CD4-positive, alpha-beta T cell treated with Interleukin-1 beta for 1 hour (primary cell): ENCODE measurements around the gene ZIM2.

Experiments used
- DNase-seq, 2 donors: peaks; one replicate each; pipeline ENCODE4 v3.0.0-alpha.2; 2020 to 2022

Gene ZIM2

DNA sequence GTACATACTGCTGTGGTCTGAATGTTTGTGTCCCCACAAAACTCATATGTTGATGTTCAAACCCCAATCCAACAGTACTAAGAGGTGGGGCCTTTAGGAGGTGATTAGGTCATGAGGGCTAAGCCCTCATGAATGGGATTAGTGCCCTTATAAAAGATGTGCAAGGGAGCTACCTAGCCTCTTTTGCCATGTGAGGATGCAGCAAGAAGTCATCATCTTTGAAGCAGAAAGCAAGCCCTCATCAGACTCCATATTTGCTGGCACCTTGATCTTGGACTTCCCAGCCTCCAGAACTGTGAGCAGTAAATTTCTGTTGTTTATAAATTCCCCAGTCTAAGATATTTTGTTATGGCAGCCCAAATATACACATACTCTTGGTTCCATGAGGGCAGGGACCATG is 33.9 kb downstream of the ZIM2 start:
- no peak for DNase-seq

DNA sequence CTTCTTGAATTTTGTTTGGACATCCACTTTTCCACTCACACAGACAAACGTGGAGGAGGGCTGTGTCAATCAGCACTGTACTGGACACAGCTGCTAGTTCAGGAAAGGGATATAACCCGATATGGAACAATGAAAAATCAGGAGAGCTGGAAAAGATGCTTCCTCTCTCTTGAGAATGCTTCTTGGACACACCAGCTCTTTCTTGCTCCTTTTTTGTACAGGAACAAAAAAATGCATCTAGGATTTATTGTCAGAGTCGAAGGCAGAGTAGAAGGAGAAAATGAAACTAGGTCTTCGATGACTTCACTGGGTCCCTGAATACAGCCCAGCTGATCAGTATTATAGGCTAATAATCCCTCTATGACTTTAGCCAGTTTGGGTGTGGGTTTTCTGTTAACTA is 62.2 kb downstream of the ZIM2 start:
- no peak for DNase-seq

DNA sequence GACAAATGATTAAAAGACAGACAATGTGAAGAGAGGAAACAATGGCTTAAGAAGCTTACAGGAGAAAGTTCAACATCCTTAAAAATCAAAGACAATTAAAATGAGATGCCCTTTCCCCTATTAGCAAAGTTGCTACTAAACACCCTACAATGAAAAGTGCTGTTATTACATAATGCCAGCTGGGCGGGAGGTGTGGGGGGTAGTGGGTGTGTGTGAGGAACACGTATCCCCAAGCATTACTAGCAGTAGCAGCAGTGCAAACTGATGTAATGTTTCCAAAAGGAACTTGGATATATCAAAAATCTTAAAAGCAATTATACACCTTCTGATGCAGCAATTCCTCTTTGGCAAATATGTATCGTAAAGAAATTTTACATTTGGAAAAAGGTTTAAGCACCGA is 70.9 kb downstream of the ZIM2 start:
- no peak for DNase-seq

DNA sequence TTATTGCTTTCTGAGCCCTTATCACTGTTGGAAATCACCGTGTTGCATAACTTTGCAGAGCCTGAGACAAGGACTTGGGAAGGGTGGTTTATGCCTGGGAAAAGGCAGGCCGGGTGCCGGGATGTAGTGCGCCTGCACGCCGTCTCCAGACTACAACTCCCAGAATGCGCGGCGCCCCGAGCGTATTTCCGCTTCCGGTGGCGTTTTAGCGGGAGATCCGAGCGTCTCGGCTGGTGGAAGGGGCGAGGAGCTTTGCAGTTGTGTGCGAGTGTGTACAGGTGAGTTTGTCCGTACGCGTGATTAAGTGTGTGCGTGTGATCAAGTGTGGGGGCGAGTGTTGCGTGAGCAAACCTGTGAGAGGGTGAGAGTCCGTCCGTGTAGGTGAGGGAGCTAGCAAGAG is 75.4 kb downstream of the ZIM2 start:
- no peak for DNase-seq

DNA sequence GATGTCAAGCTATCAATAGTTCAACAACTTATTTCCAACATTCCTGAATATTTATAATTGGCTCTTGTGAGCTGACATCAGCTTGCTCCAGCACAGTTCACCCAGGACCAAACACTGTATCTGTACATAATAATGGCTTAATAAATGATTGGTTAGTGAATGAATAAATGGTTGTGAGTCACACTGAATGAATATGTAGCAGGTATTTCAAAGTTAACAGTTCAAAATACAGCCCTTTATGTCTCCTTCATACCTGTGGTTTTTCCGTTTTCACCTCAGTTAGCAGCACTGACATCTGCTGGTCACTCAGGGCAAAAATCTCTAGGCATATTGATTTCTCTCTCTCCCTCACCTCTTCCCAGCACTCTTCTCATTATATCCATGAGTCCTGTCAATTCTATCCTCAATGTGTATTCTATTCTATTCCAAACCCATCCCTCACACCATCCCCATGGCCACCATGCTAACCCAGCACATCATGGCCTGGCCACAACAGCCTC is 76.3 kb downstream of the ZIM2 start:
- DNase-seq: no peak

DNA sequence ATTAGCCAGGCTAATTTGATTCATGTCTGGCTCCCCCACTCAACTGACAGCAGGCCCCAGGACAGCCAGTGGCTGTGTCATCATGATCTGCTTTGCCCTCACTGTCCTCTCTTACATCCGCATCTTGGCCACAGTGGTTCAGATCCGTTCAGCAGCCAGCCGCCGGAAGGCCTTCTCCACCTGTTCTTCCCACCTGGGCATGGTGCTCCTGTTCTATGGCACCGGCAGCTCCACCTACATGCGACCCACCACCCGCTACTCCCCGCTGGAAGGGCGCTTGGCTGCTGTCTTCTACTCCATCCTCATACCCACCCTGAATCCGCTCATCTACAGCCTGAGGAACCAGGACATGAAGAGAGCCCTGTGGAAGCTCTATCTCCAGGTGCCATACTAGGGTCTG is 79.7 kb downstream of the ZIM2 start:
- no peak for DNase-seq

DNA sequence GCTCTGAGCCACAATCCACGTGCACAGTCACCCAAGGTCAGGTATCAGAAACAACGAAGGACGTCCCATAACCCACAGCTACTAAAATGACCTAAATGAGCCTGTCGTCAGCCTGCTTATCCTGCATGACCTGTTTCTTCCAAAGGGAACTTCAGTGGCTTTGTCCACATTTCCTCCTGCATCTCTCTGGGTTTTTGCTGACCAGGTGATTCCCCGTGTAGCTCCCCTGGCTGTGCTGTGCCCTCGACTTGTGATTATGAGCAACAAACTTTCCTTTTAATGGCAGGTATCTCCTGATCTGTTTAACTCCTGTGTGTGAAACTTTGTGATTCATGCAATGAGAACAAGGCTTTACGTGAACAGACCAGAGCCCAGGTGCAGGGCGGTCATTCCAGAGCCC is 81.0 kb downstream of the ZIM2 start:
- no peak for DNase-seq

DNA sequence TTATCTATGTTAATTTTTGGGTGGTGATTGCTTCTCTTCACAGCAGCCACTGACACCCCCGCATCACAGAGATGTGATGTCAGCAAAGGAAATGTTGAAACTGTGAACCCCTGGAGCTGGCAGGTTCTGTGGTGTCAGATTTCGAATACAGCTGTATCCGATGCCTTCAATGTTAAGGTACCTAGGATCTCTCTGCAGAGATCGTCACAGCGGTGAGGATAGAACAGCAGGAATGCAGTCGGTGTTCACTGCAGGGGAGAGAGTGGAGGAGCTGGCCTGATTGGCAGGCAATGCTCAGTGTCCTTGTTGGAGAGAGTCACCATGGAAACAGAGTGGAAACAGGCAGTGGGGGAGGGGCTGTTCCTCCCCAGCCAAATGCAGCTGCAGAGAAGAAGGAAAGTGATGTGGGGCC is 89.4 kb downstream of the ZIM2 start:
- no peak for DNase-seq

DNA sequence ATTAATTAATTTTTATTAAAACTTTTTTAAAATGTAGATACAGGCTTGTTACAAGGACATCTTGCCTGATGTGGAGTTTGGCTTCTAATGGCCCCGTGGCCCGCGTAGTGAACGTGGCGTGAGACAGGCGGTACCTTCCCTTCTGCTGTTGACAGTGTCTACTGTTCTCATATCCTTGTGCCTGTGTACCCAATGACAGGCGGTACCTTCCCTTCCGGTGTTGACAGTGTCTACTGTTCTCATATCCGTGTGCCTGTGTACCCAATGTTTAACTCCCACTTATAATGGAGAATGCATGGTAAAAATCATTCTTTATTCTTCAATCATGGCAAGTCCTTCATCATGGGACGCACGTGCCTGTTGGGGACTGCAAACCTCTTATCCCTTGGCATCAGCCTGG is 89.9 kb downstream of the ZIM2 start:
- DNase-seq: no peak

DNA sequence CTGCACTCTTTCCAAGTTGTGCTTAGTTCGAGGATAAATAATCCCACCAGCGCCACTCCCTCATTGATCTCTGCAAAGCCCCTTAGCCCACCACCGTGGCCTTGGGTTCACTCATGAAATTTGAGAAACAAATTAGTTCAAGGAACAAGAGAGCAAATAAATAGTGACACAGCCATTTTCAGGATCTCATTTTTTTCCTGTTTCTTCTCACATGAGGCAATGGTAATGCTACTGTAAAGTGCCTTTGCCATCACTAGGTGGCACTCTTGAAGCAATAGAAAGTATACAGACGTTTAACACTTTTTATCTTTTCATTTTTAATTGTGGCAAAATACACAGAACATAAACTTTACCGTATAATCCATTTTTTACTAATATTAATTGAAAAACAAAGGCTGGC is 92.1 kb downstream of the ZIM2 start:
- no peak for DNase-seq

DNA sequence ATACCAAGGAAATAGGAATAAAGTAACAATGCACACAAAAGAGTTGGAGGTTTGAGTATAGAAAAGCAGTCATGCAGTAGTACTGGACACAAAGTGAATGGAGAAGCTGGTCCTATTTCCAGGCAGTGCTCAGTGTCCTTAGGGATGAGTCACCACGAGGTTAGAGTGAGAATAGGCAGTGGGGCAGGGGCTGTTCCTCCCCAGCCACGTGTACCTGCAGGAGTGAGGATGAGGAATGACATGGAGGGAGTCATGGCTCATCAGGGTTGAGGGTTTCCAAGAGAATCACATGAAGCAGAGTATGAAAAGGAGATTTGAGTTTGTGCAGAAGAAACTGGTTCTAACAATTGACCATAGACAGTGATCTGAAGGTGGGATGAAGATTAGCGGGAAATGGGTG is 94.2 kb downstream of the ZIM2 start:
- no peak for DNase-seq

DNA sequence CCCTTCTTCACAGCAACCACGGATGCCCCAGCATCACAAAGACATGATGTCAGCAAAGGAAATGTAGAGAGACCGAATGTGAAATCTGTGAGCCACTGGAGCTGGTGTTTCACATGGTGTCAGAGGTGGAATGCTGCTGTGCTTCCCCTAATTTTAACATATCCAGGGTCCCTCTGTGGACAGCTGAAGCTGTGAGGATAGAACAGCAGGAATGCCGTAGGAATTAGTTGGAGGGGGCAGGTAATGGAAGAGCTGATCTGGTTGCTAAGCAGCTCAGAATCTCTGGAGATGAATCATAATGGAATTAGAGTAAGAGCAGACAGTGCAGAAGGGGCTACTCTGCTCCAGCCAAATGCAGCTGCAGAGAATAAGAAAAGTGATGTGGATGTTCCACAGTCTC is 100.0 kb downstream of the ZIM2 start:
- no peak for DNase-seq

DNA sequence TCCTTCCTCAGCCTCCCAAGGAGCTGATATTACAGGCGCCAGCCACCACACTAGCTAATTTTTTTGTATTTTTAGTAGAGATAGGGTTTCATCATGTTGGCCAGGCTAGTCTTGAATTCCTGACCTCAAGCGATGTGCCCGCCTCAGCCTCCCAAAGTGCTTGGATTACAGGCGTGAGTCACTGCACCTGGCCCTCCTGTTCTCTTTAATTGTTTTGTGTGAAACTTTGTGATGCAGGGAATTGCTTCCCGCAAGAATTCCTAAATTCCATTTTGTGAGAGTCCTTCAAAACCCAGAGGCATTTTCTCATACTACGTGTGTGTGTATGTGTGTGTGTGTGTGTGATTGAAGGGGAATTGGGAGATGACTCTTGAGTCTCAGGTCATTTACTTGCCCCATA is 104.0 kb downstream of the ZIM2 start:
- no peak for DNase-seq

DNA sequence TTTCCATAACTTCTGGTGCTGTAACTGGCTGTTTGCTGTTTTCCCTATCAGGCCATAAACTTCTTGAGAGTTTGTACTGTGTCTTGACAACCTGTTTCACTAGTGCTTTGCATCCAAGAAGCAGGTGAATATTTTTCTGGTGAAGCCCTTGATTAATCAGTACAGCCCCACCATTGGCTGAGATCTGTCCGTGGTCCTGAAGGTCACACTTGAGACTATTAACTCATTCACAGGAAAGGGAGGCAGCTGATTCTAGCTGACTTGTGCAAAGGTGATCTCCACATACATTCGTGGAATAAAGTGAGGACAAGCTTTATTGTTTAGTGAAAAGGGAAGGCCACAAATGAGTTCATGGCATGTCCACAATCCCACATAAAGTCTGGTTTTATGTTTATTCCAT is 107.5 kb downstream of the ZIM2 start:
- no peak for DNase-seq

DNA sequence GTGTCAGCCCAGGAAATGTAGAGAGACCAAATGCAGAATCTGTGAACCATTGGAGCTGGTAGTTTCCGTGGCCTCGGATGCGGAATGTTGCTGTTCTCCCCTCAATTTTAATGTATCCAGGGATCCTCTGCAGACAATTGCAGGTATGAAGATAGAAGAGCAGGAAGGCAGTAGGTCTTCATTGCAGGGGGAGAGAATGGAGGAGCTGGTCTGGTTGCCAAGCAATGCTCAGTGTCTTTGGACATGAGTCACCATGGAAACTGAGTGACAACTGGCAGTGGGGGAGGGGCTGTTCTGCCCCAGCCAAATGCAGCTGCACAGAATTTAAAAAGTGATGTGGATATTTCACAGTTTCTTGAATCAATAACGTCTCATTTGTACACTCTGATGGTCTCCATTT is 112.8 kb downstream of the ZIM2 start:
- no peak for DNase-seq

DNA sequence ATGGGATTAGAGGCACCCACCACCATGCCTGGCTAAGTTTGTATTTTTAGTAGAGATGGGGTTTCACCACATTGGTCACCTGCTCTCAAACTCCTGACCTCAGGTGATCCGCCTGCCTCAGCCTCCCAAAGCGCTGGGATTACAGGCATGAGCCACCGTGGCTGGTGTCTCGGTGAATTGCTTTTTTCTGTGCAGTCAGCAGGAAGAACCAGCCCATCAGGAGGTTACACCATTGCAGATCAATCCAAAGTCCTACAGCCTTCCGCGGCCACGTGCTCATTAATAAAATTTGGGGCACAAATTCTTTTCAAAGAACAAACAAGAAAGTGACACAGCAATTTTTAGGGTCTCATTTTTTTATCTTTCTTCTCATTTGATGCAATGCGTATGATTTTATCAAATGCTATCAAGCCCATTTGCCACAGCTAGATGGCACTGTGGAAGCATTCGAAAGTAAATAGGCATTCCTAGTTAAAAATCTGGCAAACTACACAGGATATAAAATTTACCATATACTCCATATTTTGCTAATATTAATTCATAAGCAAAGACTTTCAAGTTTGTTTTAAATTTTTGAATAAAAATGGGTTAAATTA is 114.6 kb downstream of the ZIM2 start:
- DNase-seq: no peak
